ENCODE measurements around the gene SEMA3C.

Gene SEMA3C

DNA sequence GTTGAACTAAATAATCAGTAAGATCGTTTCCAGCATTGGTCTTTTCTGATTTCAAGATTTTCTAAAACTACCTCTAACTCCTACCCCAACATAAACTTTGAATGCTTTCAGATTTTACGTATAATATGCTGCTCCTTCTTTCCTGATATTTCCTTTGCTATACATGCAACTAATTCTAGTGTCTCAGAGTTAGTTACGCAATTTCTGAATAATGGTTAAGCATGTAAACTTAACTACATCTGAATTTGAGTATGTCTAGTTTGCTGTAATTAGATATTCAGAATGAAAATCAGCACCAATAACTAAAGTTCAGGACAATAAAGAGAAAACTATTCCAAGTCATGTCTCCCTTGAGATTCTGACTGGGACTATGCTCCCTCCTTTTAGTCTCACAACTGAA, 71.0 kb downstream of the SEMA3C start:
- no peak overlapping the region for H3K9ac ChIP-seq (ENCODE audit: low read length)
- no peak overlapping the region for H3K4me3 ChIP-seq (ENCODE audit: low read depth, low read length)
- H3K27me3 ChIP-seq (ENCODE audit: control insufficient read depth, insufficient read depth, low read length) = no peaks in the 10 kb centered on the region
- no peaks in the 10 kb centered on the region for H3K9me3 ChIP-seq (ENCODE audit: control insufficient read depth, insufficient read depth, low read depth, low read length)
- no peaks in the 10 kb centered on the region for H3K36me3 ChIP-seq (ENCODE audit: control insufficient read depth, insufficient read depth, low read length)
- peaks cover 3% of the 10 kb centered on the region; the same call in 1 of the 2 replicates for H3K4me1 ChIP-seq (ENCODE audit: control insufficient read depth, insufficient read depth, low read length)
- no peak overlapping the region for H3K27ac ChIP-seq (ENCODE audit: low read depth, low read length)

- Histone ChIP-seq H3K4me1 (ENCODE audit: control insufficient read depth, insufficient read depth, low read length) (peaks cover 6% of the 10 kb centered on the region), H3K27ac (ENCODE audit: low read depth, low read length) (no peak overlapping the region), H3K27me3 (ENCODE audit: control insufficient read depth, insufficient read depth, low read length) (no peaks in the 10 kb centered on the region), H3K36me3 (ENCODE audit: control insufficient read depth, insufficient read depth, low read length) (no peaks in the 10 kb centered on the region), H3K9ac (ENCODE audit: low read length) (no peak overlapping the region), H3K9me3 (ENCODE audit: control insufficient read depth, insufficient read depth, low read depth, low read length) (no peaks in the 10 kb centered on the region), H3K4me3 (ENCODE audit: low read depth, low read length) (no peak overlapping the region)
These were observed 71.8 kb downstream of the SEMA3C start for GRCh38 chr7:80847027-80847426.

GRCh38 chr7:80844916-80845315, 73.9 kb downstream of the SEMA3C start:
- peaks cover 11% of the 10 kb centered on the region for H3K4me1 ChIP-seq (ENCODE audit: control insufficient read depth, insufficient read depth, low read length)
- no peak overlapping the region for H3K27ac ChIP-seq (ENCODE audit: low read depth, low read length)
- H3K4me3 ChIP-seq (ENCODE audit: low read depth, low read length) = no peak overlapping the region

DNA sequence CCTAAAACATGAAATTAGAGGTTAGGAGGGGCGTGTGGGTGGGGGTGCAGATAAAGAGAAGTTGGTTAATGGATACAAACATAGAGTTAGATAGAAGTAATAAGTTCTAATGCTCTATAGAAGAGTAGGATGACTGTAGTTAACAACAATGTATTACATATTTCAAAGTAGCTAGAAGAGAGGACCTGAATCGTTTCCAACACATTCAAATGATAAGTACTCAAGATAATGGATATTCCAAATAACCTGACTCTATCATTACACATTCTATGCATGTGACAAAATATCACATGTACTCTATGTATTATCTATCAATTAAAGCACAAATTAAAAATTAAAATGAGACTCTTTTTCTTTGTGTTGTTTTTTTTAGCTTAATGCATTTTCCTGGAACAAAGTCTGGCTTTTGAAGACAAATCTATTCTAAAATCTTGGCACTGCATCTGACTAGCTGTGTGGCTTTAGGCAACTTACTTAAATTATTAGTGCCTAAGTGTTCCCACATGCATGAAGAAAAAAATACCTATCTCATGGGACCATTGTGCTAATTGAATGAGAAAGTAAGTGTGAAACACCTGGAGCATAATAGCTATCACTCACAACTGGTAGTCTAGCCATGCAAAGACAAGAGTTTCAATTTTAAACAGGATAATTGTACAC, 75.7 kb downstream of the SEMA3C start:
- Histone ChIP-seq H3K9me3 (ENCODE audit: control insufficient read depth, insufficient read depth, low read depth, low read length) (no peaks in the 10 kb centered on the region), H3K4me1 (ENCODE audit: control insufficient read depth, insufficient read depth, low read length) (peaks cover 11% of the 10 kb centered on the region), H3K36me3 (ENCODE audit: control insufficient read depth, insufficient read depth, low read length) (no peaks in the 10 kb centered on the region), H3K27me3 (ENCODE audit: control insufficient read depth, insufficient read depth, low read length) (no peaks in the 10 kb centered on the region), H3K9ac (ENCODE audit: low read length) (no peak overlapping the region), H3K27ac (ENCODE audit: low read depth, low read length) (no peak overlapping the region), H3K4me3 (ENCODE audit: low read depth, low read length) (no peak overlapping the region)

More at GRCh38 chr7:80844916-80845315, 73.9 kb downstream of the SEMA3C start:
- Histone ChIP-seq H3K9me3 (ENCODE audit: control insufficient read depth, insufficient read depth, low read depth, low read length) (no peaks in the 10 kb centered on the region), H3K9ac (ENCODE audit: low read length) (no peak overlapping the region), H3K36me3 (ENCODE audit: control insufficient read depth, insufficient read depth, low read length) (no peaks in the 10 kb centered on the region), H3K27me3 (ENCODE audit: control insufficient read depth, insufficient read depth, low read length) (no peaks in the 10 kb centered on the region)

GRCh38 chr7:80842022-80842790, 76.6 kb downstream of the SEMA3C start:
- H3K27ac ChIP-seq (ENCODE audit: low read depth, low read length) = no peak overlapping the region
- H3K27me3 ChIP-seq (ENCODE audit: control insufficient read depth, insufficient read depth, low read length) = no peaks in the 10 kb centered on the region
- H3K4me1 ChIP-seq (ENCODE audit: control insufficient read depth, insufficient read depth, low read length) = peaks cover 11% of the 10 kb centered on the region
- H3K9ac ChIP-seq (ENCODE audit: low read length) = no peak overlapping the region
- no peak overlapping the region for H3K4me3 ChIP-seq (ENCODE audit: low read depth, low read length)
- H3K9me3 ChIP-seq (ENCODE audit: control insufficient read depth, insufficient read depth, low read depth, low read length) = no peaks in the 10 kb centered on the region
- no peaks in the 10 kb centered on the region for H3K36me3 ChIP-seq (ENCODE audit: control insufficient read depth, insufficient read depth, low read length)

DNA sequence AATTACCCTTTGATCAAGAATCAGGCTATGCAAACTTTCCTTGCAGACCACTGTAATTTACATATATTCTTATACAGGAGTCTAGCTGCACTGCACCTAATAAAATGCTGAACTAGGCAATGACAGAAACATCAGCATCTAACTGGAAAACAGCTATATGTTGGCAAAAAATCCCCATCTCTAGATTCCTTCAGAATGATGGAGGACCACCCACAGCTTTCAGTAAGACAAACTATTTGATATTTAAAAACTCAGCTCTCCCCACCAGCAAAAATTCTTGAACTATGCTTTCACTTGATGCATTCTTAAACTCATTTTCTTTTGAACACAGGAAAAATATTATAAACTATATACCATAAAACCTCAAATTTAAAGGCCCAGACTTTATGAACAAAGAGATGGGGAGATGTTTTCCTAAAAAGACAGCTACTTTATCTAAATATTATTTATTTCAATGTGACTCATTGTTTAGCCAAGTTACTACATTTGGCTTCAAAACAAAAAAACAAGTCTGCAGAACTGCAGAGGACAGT, 77.4 kb downstream of the SEMA3C start:
- Histone ChIP-seq H3K4me1 (ENCODE audit: control insufficient read depth, insufficient read depth, low read length) (peaks cover 11% of the 10 kb centered on the region), H3K27me3 (ENCODE audit: control insufficient read depth, insufficient read depth, low read length) (no peaks in the 10 kb centered on the region), H3K36me3 (ENCODE audit: control insufficient read depth, insufficient read depth, low read length) (no peaks in the 10 kb centered on the region), H3K4me3 (ENCODE audit: low read depth, low read length) (no peak overlapping the region), H3K9ac (ENCODE audit: low read length) (no peak overlapping the region), H3K9me3 (ENCODE audit: control insufficient read depth, insufficient read depth, low read depth, low read length) (no peaks in the 10 kb centered on the region), H3K27ac (ENCODE audit: low read depth, low read length) (no peak overlapping the region)

DNA sequence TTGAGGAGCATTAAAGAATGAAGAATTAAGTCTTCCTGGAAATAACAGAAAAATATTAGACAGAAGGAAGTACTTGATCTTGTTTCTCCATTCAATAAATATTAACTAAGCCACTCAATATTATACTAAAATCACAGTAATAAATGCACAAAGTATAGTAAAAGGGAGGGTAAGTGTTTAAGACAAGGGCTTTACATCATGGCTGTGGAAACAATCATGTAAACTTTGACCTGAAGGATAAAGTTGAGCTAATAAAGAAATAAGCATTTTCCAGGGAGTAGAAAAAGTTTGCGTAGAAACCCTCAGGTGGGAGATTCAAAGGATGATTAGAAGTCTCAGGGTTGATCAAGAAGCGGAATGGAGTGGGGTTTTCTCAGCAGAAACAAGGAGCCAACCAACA, 78.2 kb downstream of the SEMA3C start:
- Histone ChIP-seq H3K36me3 (ENCODE audit: control insufficient read depth, insufficient read depth, low read length) (no peaks in the 10 kb centered on the region), H3K9me3 (ENCODE audit: control insufficient read depth, insufficient read depth, low read depth, low read length) (no peaks in the 10 kb centered on the region), H3K4me3 (ENCODE audit: low read depth, low read length) (no peak overlapping the region), H3K27ac (ENCODE audit: low read depth, low read length) (no peak overlapping the region), H3K9ac (ENCODE audit: low read length) (no peak overlapping the region), H3K27me3 (ENCODE audit: control insufficient read depth, insufficient read depth, low read length) (no peaks in the 10 kb centered on the region), H3K4me1 (ENCODE audit: control insufficient read depth, insufficient read depth, low read length) (peaks cover 11% of the 10 kb centered on the region)

DNA sequence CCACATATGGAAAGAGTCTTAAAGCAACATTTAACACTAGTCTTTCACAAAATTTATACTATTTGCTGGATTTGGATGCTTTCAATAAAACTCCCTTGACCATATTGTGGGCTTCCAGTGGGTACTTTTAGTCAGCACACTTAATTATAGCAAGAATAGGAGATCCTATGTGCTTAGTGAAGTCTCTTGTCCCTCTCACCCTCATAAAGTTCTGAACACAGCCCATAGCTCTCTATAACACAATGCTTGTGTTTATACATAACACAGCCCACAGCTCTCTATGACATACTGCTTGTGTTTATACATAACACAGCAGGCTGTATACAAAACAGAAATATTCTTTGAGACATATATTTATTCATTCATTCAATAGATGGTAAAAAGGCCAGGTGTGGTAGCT, 79.0 kb downstream of the SEMA3C start:
- Histone ChIP-seq H3K4me3 (ENCODE audit: low read depth, low read length) (no peak overlapping the region), H3K27ac (ENCODE audit: low read depth, low read length) (no peak overlapping the region)

GRCh38 chr7:80838643-80839042, 80.2 kb downstream of the SEMA3C start:
- H3K4me3 ChIP-seq (ENCODE audit: low read depth, low read length) = no peak overlapping the region
- no peaks in the 10 kb centered on the region for H3K36me3 ChIP-seq (ENCODE audit: control insufficient read depth, insufficient read depth, low read length)
- no peaks in the 10 kb centered on the region for H3K27me3 ChIP-seq (ENCODE audit: control insufficient read depth, insufficient read depth, low read length)
- no peak overlapping the region for H3K9ac ChIP-seq (ENCODE audit: low read length)
- peaks cover 12% of the 10 kb centered on the region for H3K4me1 ChIP-seq (ENCODE audit: control insufficient read depth, insufficient read depth, low read length)
- H3K27ac ChIP-seq (ENCODE audit: low read depth, low read length) = no peak overlapping the region
- H3K9me3 ChIP-seq (ENCODE audit: control insufficient read depth, insufficient read depth, low read depth, low read length) = no peaks in the 10 kb centered on the region

More for the DNA sequence above, 79.0 kb downstream of the SEMA3C start:
- Histone ChIP-seq H3K27me3 (ENCODE audit: control insufficient read depth, insufficient read depth, low read length) (no peaks in the 10 kb centered on the region), H3K9ac (ENCODE audit: low read length) (no peak overlapping the region), H3K4me1 (ENCODE audit: control insufficient read depth, insufficient read depth, low read length) (peaks cover 11% of the 10 kb centered on the region), H3K36me3 (ENCODE audit: control insufficient read depth, insufficient read depth, low read length) (no peaks in the 10 kb centered on the region), H3K9me3 (ENCODE audit: control insufficient read depth, insufficient read depth, low read depth, low read length) (no peaks in the 10 kb centered on the region)

DNA sequence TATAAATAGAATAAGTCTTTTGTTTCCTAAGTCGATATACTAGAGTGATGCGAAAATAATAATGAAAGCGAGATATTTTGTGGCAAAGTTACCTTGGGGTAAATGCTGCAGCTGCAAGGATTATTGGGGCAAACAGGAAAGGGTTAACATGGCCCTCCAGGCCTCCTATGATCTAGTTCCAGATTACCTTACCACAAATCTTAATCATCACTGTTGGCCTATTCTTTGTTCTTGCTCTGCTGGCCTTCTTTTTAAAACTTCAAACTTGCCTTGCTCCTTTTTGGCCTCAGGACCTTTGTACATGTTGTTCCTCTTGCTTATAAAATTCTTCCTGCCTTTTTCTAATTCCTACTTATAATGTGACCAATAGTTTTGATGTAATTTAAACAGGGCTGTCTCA, 81.5 kb downstream of the SEMA3C start:
- H3K4me1 ChIP-seq (ENCODE audit: control insufficient read depth, insufficient read depth, low read length) = peaks cover 12% of the 10 kb centered on the region
- H3K27ac ChIP-seq (ENCODE audit: low read depth, low read length) = no peak overlapping the region

GRCh38 chr7:80835251-80835650, 83.6 kb downstream of the SEMA3C start:
- Histone ChIP-seq H3K9me3 (ENCODE audit: control insufficient read depth, insufficient read depth, low read depth, low read length) (no peaks in the 10 kb centered on the region), H3K9ac (ENCODE audit: low read length) (no peak overlapping the region), H3K4me1 (ENCODE audit: control insufficient read depth, insufficient read depth, low read length) (peaks cover 3% of the 10 kb centered on the region), H3K36me3 (ENCODE audit: control insufficient read depth, insufficient read depth, low read length) (no peaks in the 10 kb centered on the region), H3K27ac (ENCODE audit: low read depth, low read length) (no peak overlapping the region), H3K4me3 (ENCODE audit: low read depth, low read length) (no peak overlapping the region), H3K27me3 (ENCODE audit: control insufficient read depth, insufficient read depth, low read length) (no peaks in the 10 kb centered on the region)

More for the DNA sequence above, 81.5 kb downstream of the SEMA3C start:
- H3K9me3 ChIP-seq (ENCODE audit: control insufficient read depth, insufficient read depth, low read depth, low read length) = no peaks in the 10 kb centered on the region
- no peak overlapping the region for H3K4me3 ChIP-seq (ENCODE audit: low read depth, low read length)
- H3K9ac ChIP-seq (ENCODE audit: low read length) = no peak overlapping the region
- no peaks in the 10 kb centered on the region for H3K27me3 ChIP-seq (ENCODE audit: control insufficient read depth, insufficient read depth, low read length)
- no peaks in the 10 kb centered on the region for H3K36me3 ChIP-seq (ENCODE audit: control insufficient read depth, insufficient read depth, low read length)

Data from HUES6 (cell line).